ENCODE results near the gene COX15. TPM values are rescaled to one million over a fixed set of nuclear protein-coding genes. Genes with fewer than 3 reads are reported as not detected.
A peak's percentile ranks its signal among the peaks of the same experiment; 100 is the strongest.

The COX15 gene
- total RNA-seq, 2 experiments from 2014 or later = 34.2 to 35.3 TPM

DNA sequence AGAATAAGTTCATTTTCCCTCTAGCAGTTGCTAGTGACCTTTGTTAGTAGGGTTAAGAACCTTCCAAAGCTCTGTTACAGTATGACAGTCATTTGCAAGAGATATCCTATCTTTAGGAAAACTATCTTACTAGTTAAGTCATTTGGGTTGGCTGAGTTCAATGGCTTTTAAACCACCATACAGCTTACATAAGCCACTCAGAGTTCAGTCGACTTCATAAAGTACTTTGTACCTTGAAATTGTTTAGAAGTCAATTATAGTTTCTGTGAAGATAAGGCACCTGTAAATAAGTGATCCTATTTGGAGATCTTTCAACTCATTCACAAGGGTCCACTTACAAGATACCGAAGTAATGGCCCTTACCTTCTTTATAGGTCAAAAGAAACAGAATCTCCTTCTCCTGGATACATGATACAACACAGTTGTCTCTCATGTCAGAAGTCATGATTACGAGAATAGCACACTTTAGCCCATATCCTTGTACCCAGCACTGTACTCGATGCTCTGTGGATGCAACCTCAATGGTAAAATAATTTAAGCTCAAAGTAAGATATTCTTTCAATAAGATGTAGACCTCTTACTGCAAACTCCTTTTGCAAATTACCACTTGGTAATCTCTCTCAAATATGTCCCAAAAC, 38.6 kb upstream of the COX15 start:
- no peak for ATAC-seq
- intact Hi-C loops (cut with micrococcal nuclease) = no loop called here
- ChIA-PET CTCF (no interaction called here), POLR2A (no interaction called here)
- TF ChIP-seq, protein P1, sequence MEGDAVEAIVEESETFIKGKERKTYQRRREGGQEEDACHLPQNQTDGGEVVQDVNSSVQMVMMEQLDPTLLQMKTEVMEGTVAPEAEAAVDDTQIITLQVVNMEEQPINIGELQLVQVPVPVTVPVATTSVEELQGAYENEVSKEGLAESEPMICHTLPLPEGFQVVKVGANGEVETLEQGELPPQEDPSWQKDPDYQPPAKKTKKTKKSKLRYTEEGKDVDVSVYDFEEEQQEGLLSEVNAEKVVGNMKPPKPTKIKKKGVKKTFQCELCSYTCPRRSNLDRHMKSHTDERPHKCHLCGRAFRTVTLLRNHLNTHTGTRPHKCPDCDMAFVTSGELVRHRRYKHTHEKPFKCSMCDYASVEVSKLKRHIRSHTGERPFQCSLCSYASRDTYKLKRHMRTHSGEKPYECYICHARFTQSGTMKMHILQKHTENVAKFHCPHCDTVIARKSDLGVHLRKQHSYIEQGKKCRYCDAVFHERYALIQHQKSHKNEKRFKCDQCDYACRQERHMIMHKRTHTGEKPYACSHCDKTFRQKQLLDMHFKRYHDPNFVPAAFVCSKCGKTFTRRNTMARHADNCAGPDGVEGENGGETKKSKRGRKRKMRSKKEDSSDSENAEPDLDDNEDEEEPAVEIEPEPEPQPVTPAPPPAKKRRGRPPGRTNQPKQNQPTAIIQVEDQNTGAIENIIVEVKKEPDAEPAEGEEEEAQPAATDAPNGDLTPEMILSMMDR (IDR thresholded peaks at IDR 0.05) = no peak
- no peak for DNase-seq
- no peaks in the 10 kb centered on the region for H3K27me3 Mint-ChIP-seq
- H3K27ac Mint-ChIP-seq = no peak overlapping the region
- H3K4me3 Mint-ChIP-seq = no peak overlapping the region
- peaks cover 6% of the 10 kb centered on the region for H3K4me1 Mint-ChIP-seq (ENCODE audit: low read depth)
- peaks cover 2% of the 10 kb centered on the region for H3K36me3 Mint-ChIP-seq (ENCODE audit: low read depth)
- H3K9me3 Mint-ChIP-seq = no peaks in the 10 kb centered on the region

DNA sequence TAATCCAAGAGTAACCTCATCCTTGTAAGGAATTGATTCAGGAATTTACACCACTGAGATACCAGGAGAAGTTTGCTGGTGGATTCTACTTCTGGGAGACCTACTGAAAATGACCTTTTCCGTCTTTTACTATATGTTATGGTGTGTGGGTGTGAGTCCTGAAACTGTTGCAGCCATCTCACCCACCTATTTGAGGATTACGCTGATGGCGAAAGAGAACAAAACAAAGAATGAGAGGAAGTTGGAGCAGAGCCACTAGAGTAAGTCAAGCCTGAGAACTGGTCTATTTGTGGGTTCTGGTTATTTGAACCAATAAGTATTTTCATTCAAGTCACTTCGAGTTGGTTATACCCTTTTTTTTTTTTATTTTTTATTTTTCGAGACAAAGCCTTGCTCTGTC, 37.8 kb upstream of the COX15 start:
- H3K27ac Mint-ChIP-seq = no peak overlapping the region
- POLR2A ChIA-PET = no interaction called here
- no peak for DNase-seq

DNA sequence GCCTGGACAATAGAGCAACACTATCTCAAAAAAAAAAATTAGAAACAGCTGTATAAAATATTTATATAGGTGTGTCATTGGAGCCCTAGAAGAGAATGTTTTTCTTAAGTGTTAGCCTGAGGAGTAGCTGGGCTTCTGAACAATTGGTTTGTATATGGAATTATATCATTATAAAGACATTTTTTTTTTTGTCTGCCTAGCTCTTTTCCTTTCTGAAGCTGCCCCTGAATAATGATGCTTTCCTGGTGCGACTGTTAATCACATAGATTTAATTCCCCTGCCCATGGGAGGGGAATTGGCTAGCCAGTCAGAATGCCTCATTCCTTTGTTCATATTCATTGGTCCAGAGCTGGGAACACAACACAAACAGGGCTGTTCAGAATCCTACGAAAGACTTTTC, 36.6 kb upstream of the COX15 start:
- no peak overlapping the region for H3K4me3 Mint-ChIP-seq
- POLR2A ChIA-PET = no interaction called here

More for the DNA sequence above, 37.8 kb upstream of the COX15 start:
- ATAC-seq = no peak
- no peaks in the 10 kb centered on the region for H3K27me3 Mint-ChIP-seq
- H3K4me1 Mint-ChIP-seq (ENCODE audit: low read depth) = peaks cover 7% of the 10 kb centered on the region
- H3K36me3 Mint-ChIP-seq (ENCODE audit: low read depth) = peaks cover 2% of the 10 kb centered on the region
- TF ChIP-seq, protein P1 (IDR thresholded peaks at IDR 0.05) = no peak
- no peaks in the 10 kb centered on the region for H3K9me3 Mint-ChIP-seq
- intact Hi-C loops (cut with micrococcal nuclease) = no loop called here
- CTCF ChIA-PET = interaction anchor here (1.3 kb wide), 1 partner anchor 237 kb away, joined by 3 read pairs; no protein-coding TSS in a partner anchor
- H3K4me3 Mint-ChIP-seq = no peak overlapping the region

DNA sequence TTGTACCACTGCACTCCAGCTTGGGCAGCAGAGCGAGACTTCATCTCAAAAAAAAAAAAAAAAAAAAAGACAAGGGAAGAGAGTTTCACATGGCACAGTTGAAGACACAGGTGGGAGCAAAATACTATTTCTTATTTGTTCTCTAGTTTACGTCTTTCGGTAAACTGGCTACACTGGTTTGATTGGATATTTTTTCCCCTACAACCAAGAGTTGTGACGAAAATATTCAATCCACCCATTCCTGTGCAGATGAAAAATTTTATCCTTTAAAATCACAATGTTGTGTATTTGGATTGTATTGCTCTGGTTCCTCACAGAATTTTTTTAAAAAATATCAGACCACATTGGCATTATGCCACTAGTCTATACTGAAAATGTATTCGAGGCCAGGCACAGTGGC, 36.0 kb upstream of the COX15 start:
- DNase-seq (no peak), ATAC-seq (no peak)
- CTCF ChIA-PET = no interaction called here
- H3K4me1 Mint-ChIP-seq (ENCODE audit: low read depth) = peaks cover 7% of the 10 kb centered on the region
- TF ChIP-seq, protein P1 (IDR thresholded peaks at IDR 0.05) = no peak
- POLR2A ChIA-PET = interaction anchor here (0.6 kb wide), 1 partner anchor 15 kb away, joined by 3 read pairs; no protein-coding TSS in a partner anchor
- peaks cover 5% of the 10 kb centered on the region for H3K9me3 Mint-ChIP-seq
- no peak overlapping the region for H3K4me3 Mint-ChIP-seq
- H3K27me3 Mint-ChIP-seq = no peaks in the 10 kb centered on the region
- H3K27ac Mint-ChIP-seq = no peak overlapping the region
- peaks cover 6% of the 10 kb centered on the region for H3K36me3 Mint-ChIP-seq (ENCODE audit: low read depth)
- intact Hi-C loops (cut with micrococcal nuclease) = no loop called here

More for the DNA sequence above, 36.6 kb upstream of the COX15 start:
- intact Hi-C loops (cut with micrococcal nuclease) = no loop called here
- Mint-ChIP-seq H3K9me3 (peaks cover 4% of the 10 kb centered on the region), H3K4me1 (ENCODE audit: low read depth) (peaks cover 7% of the 10 kb centered on the region), H3K36me3 (ENCODE audit: low read depth) (peaks cover 3% of the 10 kb centered on the region), H3K27me3 (no peaks in the 10 kb centered on the region), H3K27ac (no peak overlapping the region)
- CTCF ChIA-PET = interaction anchor here (0.6 to 1.3 kb wide), 2 partner anchors 238 to 1577 kb away, joined by 3 to 4 read pairs; no protein-coding TSS in a partner anchor
- DNase-seq (no peak), ATAC-seq (no peak)
- TF ChIP-seq, protein P1 (IDR thresholded peaks at IDR 0.05) = no peak

DNA sequence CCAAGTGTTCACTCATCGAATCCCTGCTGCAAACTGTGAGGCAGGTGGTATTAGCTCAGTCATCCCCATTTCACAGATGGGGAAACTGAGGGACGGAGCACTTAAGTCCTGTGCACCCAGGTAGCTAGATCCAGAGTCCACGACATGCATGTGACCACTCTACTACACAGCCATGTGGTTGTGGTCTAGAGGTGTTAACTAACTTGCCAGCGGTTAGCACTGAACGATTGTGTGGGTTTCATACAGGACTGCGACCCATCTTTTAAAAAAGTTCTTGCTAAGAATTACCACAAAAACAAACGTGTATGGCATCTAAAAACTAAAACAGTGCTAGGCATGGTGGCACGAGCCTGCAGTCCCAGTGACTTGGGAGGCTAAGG, 34.4 kb upstream of the COX15 start:
- DNase-seq (peak; percentile 43), ATAC-seq (peak; percentile 62)
- Mint-ChIP-seq H3K4me3 (no peak overlapping the region), H3K9me3 (peaks cover 11% of the 10 kb centered on the region), H3K27ac (no peak overlapping the region), H3K27me3 (no peaks in the 10 kb centered on the region), H3K4me1 (ENCODE audit: low read depth) (peaks cover 7% of the 10 kb centered on the region), H3K36me3 (ENCODE audit: low read depth) (peaks cover 18% of the 10 kb centered on the region)
- ChIA-PET CTCF (interaction anchor here (0.7 to 1.1 kb wide), 2 partner anchors 17 to 568 kb away, joined by 3 read pairs; no protein-coding TSS in a partner anchor), POLR2A (interaction anchor here (1.5 kb wide), 1 partner anchor 34 kb away, joined by 5 read pairs; the partner anchor contains the start of genes COX15 and CUTC)
- TF ChIP-seq, protein P1 (IDR thresholded peaks at IDR 0.05) = no peak
- intact Hi-C loops (cut with micrococcal nuclease) = no loop called here

Measured in activated CD8-positive, alpha-beta T cell treated with anti-CD3 and anti-CD28 coated beads for 36 hours (primary cell).